ENCODE results near the gene OTUD1.
A peak's percentile ranks its signal among the peaks of the same experiment; 100 is the strongest.
"Not testable (repeated sequence)": the region's sequence is repeated elsewhere in the genome, so short reads cannot be mapped to it uniquely, and the experiment has no call there.

Gene OTUD1

GRCh38 chr10:23438547-23439451, at the start of gene OTUD1:
Gene OTUD1, plus strand, starts transcription at chr10:23439075. Its CDS starts 383 bp downstream, at chr10:23439458.
- DNase-seq = peak; percentile 96

- not testable (repeated sequence) for DNase-seq
Measured at GRCh38 chr10:23390408-23390807, 48.5 kb upstream of the OTUD1 start.

GRCh38 chr10:23390809-23391208, 48.1 kb upstream of the OTUD1 start:
- DNase-seq = no peak

- DNase-seq = no peak
Measured at GRCh38 chr10:23391821-23392220, 47.1 kb upstream of the OTUD1 start.

GRCh38 chr10:23395017-23395416, 43.9 kb upstream of the OTUD1 start:
- DNase-seq = no peak

- DNase-seq = no peak
Measured at GRCh38 chr10:23396695-23397094, 42.2 kb upstream of the OTUD1 start.

GRCh38 chr10:23399701-23400144, 39.2 kb upstream of the OTUD1 start:
- no peak for DNase-seq

- no peak for DNase-seq
Measured at GRCh38 chr10:23402856-23403255, 36.0 kb upstream of the OTUD1 start.

GRCh38 chr10:23403278-23403677, 35.6 kb upstream of the OTUD1 start:
- DNase-seq = no peak

GRCh38 chr10:23403719-23404118, 35.2 kb upstream of the OTUD1 start:
- DNase-seq = no peak

GRCh38 chr10:23404461-23404980, 34.4 kb upstream of the OTUD1 start:
- DNase-seq = no peak

GRCh38 chr10:23405540-23405939, 33.3 kb upstream of the OTUD1 start:
- no peak for DNase-seq

- no peak for DNase-seq
Measured at GRCh38 chr10:23406409-23406808, 32.5 kb upstream of the OTUD1 start.

GRCh38 chr10:23408330-23408976, 30.4 kb upstream of the OTUD1 start:
- no peak for DNase-seq

GRCh38 chr10:23412223-23412622, 26.7 kb upstream of the OTUD1 start:
- no peak for DNase-seq

- DNase-seq = no peak
Measured at GRCh38 chr10:23413629-23414089, 25.2 kb upstream of the OTUD1 start.

GRCh38 chr10:23414658-23415057, 24.2 kb upstream of the OTUD1 start:
- no peak for DNase-seq

GRCh38 chr10:23417254-23417653, 21.6 kb upstream of the OTUD1 start:
- no peak for DNase-seq

GRCh38 chr10:23418051-23418681, 20.7 kb upstream of the OTUD1 start:
- DNase-seq = no peak

GRCh38 chr10:23419201-23419600, 19.7 kb upstream of the OTUD1 start:
- DNase-seq = no peak

- no peak for DNase-seq
Measured at GRCh38 chr10:23419655-23420329, 19.1 kb upstream of the OTUD1 start.

GRCh38 chr10:23421397-23421796, 17.5 kb upstream of the OTUD1 start:
- DNase-seq = no peak

- DNase-seq = no peak
Measured at GRCh38 chr10:23422003-23422411, 16.9 kb upstream of the OTUD1 start.
